Activated CD8-positive, alpha-beta memory T cell treated with anti-CD3 and anti-CD28 coated beads for 36 hours (primary cell): Measurements from ENCODE around the gene WDR33. TPM values are rescaled to one million over a fixed set of nuclear protein-coding genes. Genes with fewer than 3 reads are reported as not detected.
"Not testable (repeated sequence)": the region's sequence is repeated elsewhere in the genome, so short reads cannot be mapped to it uniquely, and the experiment has no call there.

Source experiments
- CTCF ChIA-PET: fragments of 350-600 bp; sonication (Branson Sonifier 250); formaldehyde crosslinking; loops from one replicate; lab custom pipeline; 2021; ENCODE audit warnings: antibody characterized with exemption; lab: Charles Lee
- POLR2A ChIA-PET: fragments of 350-600 bp; sonication (Branson Sonifier 250); formaldehyde crosslinking; loops from one replicate; lab custom pipeline; 2021; ENCODE audit warnings: antibody characterized with exemption; lab: Charles Lee
- total RNA-seq, 2 experiments: library from RNA; stranded (reverse); gene quantifications; one replicate each; pipeline ENCODE4 v1.2.3, GENCODE V29; 2021

WDR33 gene
- total RNA-seq, 2 experiments from 2014 or later: 75.5 to 80.3 TPM

- POLR2A ChIA-PET: no interaction called here
- CTCF ChIA-PET: no interaction called here
Measured at GRCh38 chr2:127776122-127776780, 34.7 kb downstream of the WDR33 start.

- CTCF ChIA-PET: no interaction called here
- POLR2A ChIA-PET: no interaction called here
Measured at GRCh38 chr2:127771756-127772155, 39.2 kb downstream of the WDR33 start.

- POLR2A ChIA-PET: no interaction called here
- CTCF ChIA-PET: no interaction called here
Measured at GRCh38 chr2:127770973-127771735, 39.8 kb downstream of the WDR33 start.

GRCh38 chr2:127770534-127770933 is 40.4 kb downstream of the WDR33 start:
- POLR2A ChIA-PET, CTCF ChIA-PET: not testable (repeated sequence)

- ChIA-PET POLR2A (no interaction called here), CTCF (no interaction called here)
Measured at GRCh38 chr2:127769587-127769986, 41.4 kb downstream of the WDR33 start.

- CTCF ChIA-PET: no interaction called here
- POLR2A ChIA-PET: no interaction called here
Measured at GRCh38 chr2:127768775-127769479, 42.0 kb downstream of the WDR33 start.

GRCh38 chr2:127763776-127764175 is 47.2 kb downstream of the WDR33 start:
- CTCF ChIA-PET: no interaction called here
- POLR2A ChIA-PET: no interaction called here

- CTCF ChIA-PET: no interaction called here
- POLR2A ChIA-PET: no interaction called here
Measured at GRCh38 chr2:127762846-127763245, 48.1 kb downstream of the WDR33 start.

GRCh38 chr2:127762441-127762840 is 48.5 kb downstream of the WDR33 start:
- ChIA-PET CTCF (no interaction called here), POLR2A (no interaction called here)

- POLR2A ChIA-PET: no interaction called here
- CTCF ChIA-PET: no interaction called here
Measured at GRCh38 chr2:127759931-127760330, 51.0 kb downstream of the WDR33 start.

- ChIA-PET CTCF (no interaction called here), POLR2A (no interaction called here)
Measured at GRCh38 chr2:127754186-127754585, 56.8 kb downstream of the WDR33 start.

GRCh38 chr2:127753374-127753773 is 57.6 kb downstream of the WDR33 start:
- CTCF ChIA-PET: no interaction called here

GRCh38 chr2:127749537-127749936 is 61.4 kb downstream of the WDR33 start:
- CTCF ChIA-PET: interaction anchor here (0.7 kb wide), 1 partner anchor 34 kb away, joined by 3 read pairs; no protein-coding TSS in a partner anchor
- POLR2A ChIA-PET: interaction anchor here (0.7 kb wide), 1 partner anchor 47 kb away, joined by 8 read pairs; no protein-coding TSS in a partner anchor

More at GRCh38 chr2:127753374-127753773, 57.6 kb downstream of the WDR33 start:
- POLR2A ChIA-PET: no interaction called here

GRCh38 chr2:127747621-127748020 is 63.4 kb downstream of the WDR33 start:
- ChIA-PET POLR2A (interaction anchor here (0.6 kb wide), 1 partner anchor 44 kb away, joined by 4 read pairs; no protein-coding TSS in a partner anchor), CTCF (no interaction called here)

- ChIA-PET CTCF (no interaction called here), POLR2A (interaction anchor here (0.6 kb wide), 1 partner anchor 94 kb away, joined by 3 read pairs; no protein-coding TSS in a partner anchor)
Measured at GRCh38 chr2:127743477-127744026, 67.4 kb downstream of the WDR33 start.

- CTCF ChIA-PET: no interaction called here
- POLR2A ChIA-PET: no interaction called here
Measured at GRCh38 chr2:127740665-127741288, 70.2 kb downstream of the WDR33 start.

- ChIA-PET CTCF (no interaction called here), POLR2A (no interaction called here)
Measured at GRCh38 chr2:127739800-127740199, 71.2 kb downstream of the WDR33 start.

GRCh38 chr2:127737892-127738291 is 73.1 kb downstream of the WDR33 start:
- ChIA-PET POLR2A (no interaction called here), CTCF (no interaction called here)
